Endothelial cell of umbilical vein (primary cell): ENCODE data around the gene PTOV1. TPM values are rescaled to one million over a fixed set of nuclear protein-coding genes. Genes with fewer than 3 reads are reported as not detected.

Experiments used
- BruUV-seq: library from RNA; stranded (reverse); fragments of 400-500 nt; replicated peaks from 2 replicates; lab custom pipeline; 2021; lab: Mats Ljungman, UMichigan
- CTCF ChIA-PET: fragments of 300-600, 350-600 bp; sonication (Branson Sonifier 250); formaldehyde crosslinking; loops from one replicate; lab custom pipeline; 2021; ENCODE audit warnings: antibody characterized with exemption, inconsistent platforms; lab: Charles Lee
- POLR2A ChIA-PET: fragments of 300-600, 350-600 bp; sonication (Branson Sonifier 250); formaldehyde crosslinking; loops from one replicate; lab custom pipeline; 2021; ENCODE audit warnings: antibody characterized with exemption, inconsistent platforms; lab: Charles Lee
- DNase-seq: peaks from one replicate; pipeline ENCODE4 v3.0.0-alpha.2; 2011; ENCODE audit warnings: low read depth, low spot score
- FAIRE-seq: peaks from 2 replicates; lab custom pipeline; 2011; peaks lifted over from hg19 to GRCh38; lab: Jason Lieb, UNC
- H2AFZ ChIP-seq: 2 replicates; pipeline ENCODE4 v1.6.0; 2012; ENCODE audit warnings: low read depth, low read length, control low read depth, inconsistent platforms
- H3K27ac ChIP-seq: 2 replicates; pipeline ENCODE4 v1.5.1; 2011; ENCODE audit warnings: low read depth, mild to moderate bottlenecking, control low read depth, low read length, moderate library complexity; ENCODE audit not compliant: insufficient read depth
- H3K27me3 ChIP-seq, 2 experiments: 2 replicates each; pipeline versions ENCODE4 v1.6.0 to v1.6.1; 2011; ENCODE audit warnings: low read length in 2 of 2, mixed read lengths in 1 of 2; ENCODE audit not compliant: control insufficient read depth in 2 of 2, insufficient read depth in 2 of 2
- H3K36me3 ChIP-seq, 2 experiments: 2 replicates in 1 of 2; 3 replicates in 1 of 2; pipeline ENCODE4 v1.5.1; 2011; ENCODE audit warnings: low read length in 2 of 2, mild to moderate bottlenecking in 1 of 2, moderate library complexity in 1 of 2; ENCODE audit not compliant: control insufficient read depth in 2 of 2, insufficient read depth in 2 of 2; ENCODE audit errors: extremely low read depth in 1 of 2
- H3K4me1 ChIP-seq: 3 replicates; pipeline ENCODE4 v1.5.1; 2011; ENCODE audit warnings: mild to moderate bottlenecking, low read length; ENCODE audit not compliant: control insufficient read depth, insufficient read depth; ENCODE audit errors: extremely low read depth
- H3K4me2 ChIP-seq: 2 replicates; pipeline ENCODE4 v1.6.1; 2011; ENCODE audit warnings: low read length, control low read depth, mixed read lengths; ENCODE audit not compliant: insufficient read depth
- H3K4me3 ChIP-seq, 3 experiments: fragments of 200-600 bp in 1 of 3; sonication (generic), shearing (Covaris generic) in 1 of 3; replicated peaks in 1 of 3; 2 replicates each; pipeline ENCODE4 v1.5.1; 2011 to 2016; ENCODE audit warnings: control low read depth in 3 of 3, low read length in 3 of 3, mild to moderate bottlenecking in 2 of 3, inconsistent platforms in 1 of 3, low read depth in 1 of 3, moderate library complexity in 1 of 3; ENCODE audit not compliant: insufficient read depth in 1 of 3
- H3K79me2 ChIP-seq: 2 replicates; pipeline ENCODE4 v1.6.0; 2012; ENCODE audit warnings: low read length, inconsistent platforms; ENCODE audit not compliant: control insufficient read depth, insufficient read depth
- H3K9ac ChIP-seq: replicated peaks from 2 replicates; pipeline ENCODE3; 2011; ENCODE audit warnings: low read length, control low read depth; ENCODE audit not compliant: insufficient read depth; ENCODE audit errors: extremely low read depth
- H3K9me1 ChIP-seq: replicated peaks from 3 replicates; pipeline ENCODE4 v1.6.0; 2011; ENCODE audit warnings: mild to moderate bottlenecking, low read length; ENCODE audit not compliant: control insufficient read depth, insufficient read depth; ENCODE audit errors: extremely low read depth
- H3K9me3 ChIP-seq: replicated peaks from 2 replicates; pipeline ENCODE4 v1.5.1; 2012; ENCODE audit warnings: low read length, inconsistent platforms; ENCODE audit not compliant: control insufficient read depth, insufficient read depth
- H4K20me1 ChIP-seq: replicated peaks from 2 replicates; pipeline ENCODE3; 2011; ENCODE audit warnings: mild to moderate bottlenecking, low read length; ENCODE audit not compliant: control insufficient read depth, insufficient read depth; ENCODE audit errors: extremely low read depth
- CTCF ChIP-seq, 2 donors: IDR thresholded peaks; 1 replicate in 1 of 2; 2 replicates in 1 of 2; pipeline ENCODE4 v1.5.1; 2011; ENCODE audit warnings: low read length in 2 of 2, mild to moderate bottlenecking in 2 of 2, moderate library complexity in 2 of 2, control low read depth in 1 of 2, inconsistent platforms in 1 of 2, low read depth in 1 of 2; ENCODE audit not compliant: insufficient read depth in 1 of 2; ENCODE audit errors: extremely low read depth in 1 of 2
- EZH2 ChIP-seq: IDR thresholded peaks from 2 replicates; pipeline ENCODE4 v1.6.1; 2012; ENCODE audit warnings: borderline replicate concordance, low read depth, mild to moderate bottlenecking, moderate library complexity, low read length, inconsistent platforms; ENCODE audit not compliant: severe bottlenecking
- FOS ChIP-seq: IDR thresholded peaks from 2 replicates; pipeline ENCODE4 v1.6.1; 2011; ENCODE audit warnings: mild to moderate bottlenecking, low read length, moderate library complexity, borderline replicate concordance; ENCODE audit not compliant: insufficient read depth
- GATA2 ChIP-seq: IDR thresholded peaks from 2 replicates; pipeline ENCODE4 v1.7.0; 2011; ENCODE audit warnings: low read depth, mild to moderate bottlenecking, moderate library complexity, mixed read lengths, low read length; ENCODE audit not compliant: insufficient read length, insufficient read depth
- JUN ChIP-seq: IDR thresholded peaks from 2 replicates; pipeline ENCODE4 v1.6.1; 2011; ENCODE audit warnings: borderline replicate concordance, low read depth; ENCODE audit not compliant: insufficient read length, insufficient read depth
- MAX ChIP-seq: IDR thresholded peaks from 2 replicates; pipeline ENCODE4 v1.6.1; 2011; ENCODE audit not compliant: insufficient read depth, insufficient read length
- MYC ChIP-seq: IDR thresholded peaks from one replicate; pipeline ENCODE4 v1.6.1; 2011; ENCODE audit warnings: mild to moderate bottlenecking, low read depth, low read length
- POLR2A ChIP-seq: IDR thresholded peaks from 2 replicates; pipeline ENCODE4 v1.6.1; 2012; ENCODE audit warnings: low read depth, mild to moderate bottlenecking, control low read depth, low read length
- POLR2AphosphoS5 ChIP-seq: IDR thresholded peaks from 2 replicates; pipeline ENCODE4 v1.6.1; 2012; ENCODE audit warnings: low read depth, mild to moderate bottlenecking, control low read depth, low read length, moderate library complexity; ENCODE audit not compliant: insufficient read depth
- dilution Hi-C: fragments of 300-500 bp; cut with MboI; formaldehyde crosslinking; loops from one replicate; pipeline ENCODE4 v1.15.0; 2019; ENCODE audit warnings: low sequenced_read_pairs; ENCODE audit not compliant: extremely low pct_ligation_motif_present
- intact Hi-C: fragments of 100-400 bp; cut with micrococcal nuclease; formaldehyde crosslinking; loops from one replicate; pipeline ENCODE4 v1.10.0; 2022
- polyA plus RNA-seq, 4 experiments: library from polyadenylated mRNA; depleted of rRNA in 3 of 4; stranded (reverse) in 3 of 4; unstranded in 1 of 4; fragments of >200 nt; gene quantifications; 2 replicates each; pipeline versions ENCODE4 v1.2.1 to v1.2.3, GENCODE V29; 2011 to 2012; ENCODE audit warnings: missing spikeins in 1 of 4
- total RNA-seq: library from RNA; stranded (reverse); gene quantifications from 2 replicates; pipeline ENCODE4 v1.2.3, GENCODE V29; 2021

Gene PTOV1
- total and polyA plus RNA-seq, 2 donors (not counting 3 experiments of a cell fraction or from before 2014, with no cell fraction given) = 116 to 184 TPM

- H3K4me1 ChIP-seq = no peaks in the 10 kb centered on the region
- H3K4me2 ChIP-seq = no peak overlapping the region
- dilution Hi-C loops = no loop called here
- no peak overlapping the region for H3K4me3 ChIP-seq
- BruUV-seq = no TSS peak
- H4K20me1 ChIP-seq = no peaks in the 10 kb centered on the region
- no peak overlapping the region for H3K9ac ChIP-seq
- H3K79me2 ChIP-seq = no peaks in the 10 kb centered on the region
- FAIRE-seq = no peak
- no peak overlapping the region for H3K27ac ChIP-seq
- CTCF ChIA-PET = no interaction called here
- H3K36me3 ChIP-seq = peaks cover 5 to 13% of the 10 kb centered on the region in 2 experiments
- no peak overlapping the region for H2AFZ ChIP-seq
- POLR2A ChIA-PET = no interaction called here
- intact Hi-C loops = no loop called here
- DNase-seq = no peak
- H3K27me3 ChIP-seq = no peaks in the 10 kb centered on the region
- TF ChIP-seq EZH2 = no peak
- no peak for TF ChIP-seq GATA2
- no peak for TF ChIP-seq POLR2A
- TF ChIP-seq POLR2AphosphoS5 = no peak
- no peak for TF ChIP-seq FOS
- no peak for TF ChIP-seq MYC
- TF ChIP-seq CTCF (IDR thresholded peaks at IDR 0.05; ENCODE audit: extremely low read depth in 1 of 2, insufficient read depth in 1 of 2, low read depth in 1 of 2, low read length in 2 of 2) = no peak
- no peak for TF ChIP-seq MAX
- TF ChIP-seq JUN = no peak
- no peaks in the 10 kb centered on the region for H3K9me1 ChIP-seq
- no peaks in the 10 kb centered on the region for H3K9me3 ChIP-seq
These were observed 53.2 kb downstream of the PTOV1 start for GRCh38 chr19:49904136-49904535.
